Hematopoietic multipotent progenitor cell treated with erythropoietin and hydrocortisone succinate and interleukin-3 and kit ligand, for 6 days (in vitro differentiated cells): ENCODE measurements around the gene CCDC197.

Experiments
- DNase-seq: peaks from one replicate; pipeline ENCODE4 v3.0.0-alpha.2; 2015

CCDC197 gene

GRCh38 chr14:94027566-94028449 is 30.7 kb downstream of the CCDC197 start:
- no peak for DNase-seq

GRCh38 chr14:94028450-94028826 is 31.3 kb downstream of the CCDC197 start:
- peak; percentile 32 for DNase-seq

- DNase-seq: peak; percentile 33
These were observed 32.2 kb downstream of the CCDC197 start for GRCh38 chr14:94029265-94029664.

- DNase-seq: no peak
These were observed 32.6 kb downstream of the CCDC197 start for GRCh38 chr14:94029671-94030203.

GRCh38 chr14:94030571-94030970 is 33.5 kb downstream of the CCDC197 start:
- no peak for DNase-seq

- DNase-seq: no peak
These were observed 34.2 kb downstream of the CCDC197 start for GRCh38 chr14:94031161-94031882.

- no peak for DNase-seq
These were observed 34.8 kb downstream of the CCDC197 start for GRCh38 chr14:94031883-94032279.

GRCh38 chr14:94034886-94035285 is 37.8 kb downstream of the CCDC197 start:
- DNase-seq: no peak

GRCh38 chr14:94036313-94037167 is 39.4 kb downstream of the CCDC197 start:
- peak; percentile 86 for DNase-seq

GRCh38 chr14:94037954-94038353 is 40.9 kb downstream of the CCDC197 start:
- DNase-seq: no peak

- no peak for DNase-seq
These were observed 41.4 kb downstream of the CCDC197 start for GRCh38 chr14:94038510-94038909.

GRCh38 chr14:94038921-94039629 is 42.0 kb downstream of the CCDC197 start:
- DNase-seq: no peak

- no peak for DNase-seq
These were observed 43.1 kb downstream of the CCDC197 start for GRCh38 chr14:94040247-94040646.

GRCh38 chr14:94040796-94041195 is 43.7 kb downstream of the CCDC197 start:
- no peak for DNase-seq

- DNase-seq: no peak
These were observed 44.6 kb downstream of the CCDC197 start for GRCh38 chr14:94041551-94042346.

GRCh38 chr14:94042433-94043091 is 45.5 kb downstream of the CCDC197 start:
- DNase-seq: no peak

GRCh38 chr14:94043111-94043755 is 46.1 kb downstream of the CCDC197 start:
- no peak for DNase-seq

GRCh38 chr14:94043756-94044475 is 46.8 kb downstream of the CCDC197 start:
- no peak for DNase-seq

- DNase-seq: no peak
These were observed 47.5 kb downstream of the CCDC197 start for GRCh38 chr14:94044476-94045091.
